Posterior vena cava (tissue), 2 donors: ENCODE measurements around the gene KRTAP5-11. TPM values are rescaled to one million over a fixed set of nuclear protein-coding genes. Genes with fewer than 3 reads are reported as not detected.
"Not testable (repeated sequence)": the region's sequence is repeated elsewhere in the genome, so short reads cannot be mapped to it uniquely, and the experiment has no call there.

ENCODE experiments used
- DNase-seq: peaks from one replicate; pipeline ENCODE4 v3.0.0-alpha.2; 2020; ENCODE audit warnings: low spot score
- intact Hi-C, 2 donors: fragments of 100-400 bp; cut with DNase I; formaldehyde crosslinking; loops; one replicate each; pipeline versions ENCODE4 v1.14.1 to v1.14.2; 2022 to 2023
- total RNA-seq, 2 donors: library from RNA; stranded (reverse); fragmentation: NEBNext Ultra II Directional; extraction: Animal tissue kit (Norgen Biotek cat#: 25700); gene quantifications; one replicate each; pipeline ENCODE4 v1.2.1, GENCODE V29; 2021
- donor health status: DM: yes; HTN: yes; CAD: no.
- donor health status: DM: yes; HTN: yes; CAD: no.

Gene KRTAP5-11
- total RNA-seq, 2 donors from 2014 or later, result not detected

DNA sequence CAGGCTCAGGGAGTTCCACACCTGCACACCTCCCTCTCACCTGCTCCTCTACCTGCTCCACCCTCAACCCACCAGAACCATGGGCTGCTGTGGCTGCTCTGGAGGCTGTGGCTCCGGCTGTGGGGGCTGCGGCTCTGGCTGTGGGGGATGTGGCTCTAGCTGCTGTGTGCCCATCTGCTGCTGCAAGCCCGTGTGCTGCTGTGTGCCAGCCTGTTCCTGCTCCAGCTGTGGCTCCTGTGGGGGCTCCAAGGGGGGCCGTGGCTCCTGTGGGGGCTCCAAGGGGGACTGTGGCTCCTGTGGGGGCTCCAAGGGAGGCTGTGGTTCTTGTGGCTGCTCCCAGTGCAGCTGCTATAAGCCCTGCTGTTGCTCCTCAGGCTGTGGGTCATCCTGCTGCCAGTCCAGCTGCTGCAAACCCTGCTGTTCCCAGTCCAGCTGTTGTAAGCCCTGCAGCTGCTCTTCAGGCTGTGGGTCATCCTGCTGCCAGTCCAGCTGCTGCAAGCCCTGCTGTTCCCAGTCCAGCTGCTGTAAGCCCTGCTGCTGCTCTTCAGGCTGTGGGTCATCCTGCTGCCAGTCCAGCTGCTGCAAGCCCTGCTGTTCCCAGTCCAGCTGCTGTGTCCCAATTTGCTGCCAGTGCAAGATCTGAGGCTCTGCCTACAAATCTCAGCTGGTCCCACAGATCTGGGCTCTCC, 44.6 kb downstream of the KRTAP5-11 start, which contains the start of gene KRTAP5-8:
TSS of gene KRTAP5-8 (plus strand) at position 49 of the 689 bp plus-strand sequence. CDS start at position 80, 31 bp downstream.
- DNase-seq, intact Hi-C loops: not testable (repeated sequence)

DNA sequence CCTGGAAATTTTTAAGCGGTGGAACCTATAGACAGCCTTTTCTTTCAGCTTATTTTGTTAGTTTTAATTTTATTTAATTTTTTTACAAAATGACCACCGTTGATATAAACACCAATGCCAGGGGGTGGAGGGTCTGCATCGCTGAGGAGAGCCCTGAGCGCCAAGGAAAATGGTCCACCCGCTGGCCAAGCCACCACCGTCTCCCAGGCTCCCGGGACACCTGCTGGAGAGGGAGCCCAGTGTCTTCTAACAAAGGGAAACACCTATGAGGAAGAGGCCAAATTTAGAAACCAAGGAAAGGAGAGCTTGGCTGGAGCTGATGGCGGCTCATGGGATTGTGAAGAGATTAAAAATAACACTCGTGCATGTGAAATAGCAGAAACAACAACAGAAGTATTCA, 45.1 kb downstream of the KRTAP5-11 start:
- intact Hi-C loops, result no loop called here

DNA sequence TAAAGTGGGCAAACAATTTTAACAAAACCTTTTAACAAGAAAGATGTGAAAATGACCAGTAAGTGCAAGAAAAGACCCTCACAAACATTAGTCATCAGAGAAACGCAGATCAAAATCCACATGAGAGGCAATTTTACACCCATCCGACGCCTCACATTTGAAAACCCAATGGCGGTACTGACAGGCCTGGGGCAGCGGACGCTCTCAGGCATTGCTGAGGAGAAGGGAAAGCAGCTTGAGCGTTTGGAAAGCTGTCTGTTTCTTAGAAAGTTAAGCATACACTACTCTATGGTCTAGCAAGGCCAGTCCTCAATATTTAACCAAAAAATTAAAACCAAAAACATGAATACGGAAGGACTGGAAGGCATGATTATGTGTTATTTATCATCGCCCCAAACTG, 46.9 kb downstream of the KRTAP5-11 start:
- DNase-seq, result no peak
- intact Hi-C loops, result no loop called here

More for the DNA sequence above, 45.1 kb downstream of the KRTAP5-11 start:
- no peak for DNase-seq

DNA sequence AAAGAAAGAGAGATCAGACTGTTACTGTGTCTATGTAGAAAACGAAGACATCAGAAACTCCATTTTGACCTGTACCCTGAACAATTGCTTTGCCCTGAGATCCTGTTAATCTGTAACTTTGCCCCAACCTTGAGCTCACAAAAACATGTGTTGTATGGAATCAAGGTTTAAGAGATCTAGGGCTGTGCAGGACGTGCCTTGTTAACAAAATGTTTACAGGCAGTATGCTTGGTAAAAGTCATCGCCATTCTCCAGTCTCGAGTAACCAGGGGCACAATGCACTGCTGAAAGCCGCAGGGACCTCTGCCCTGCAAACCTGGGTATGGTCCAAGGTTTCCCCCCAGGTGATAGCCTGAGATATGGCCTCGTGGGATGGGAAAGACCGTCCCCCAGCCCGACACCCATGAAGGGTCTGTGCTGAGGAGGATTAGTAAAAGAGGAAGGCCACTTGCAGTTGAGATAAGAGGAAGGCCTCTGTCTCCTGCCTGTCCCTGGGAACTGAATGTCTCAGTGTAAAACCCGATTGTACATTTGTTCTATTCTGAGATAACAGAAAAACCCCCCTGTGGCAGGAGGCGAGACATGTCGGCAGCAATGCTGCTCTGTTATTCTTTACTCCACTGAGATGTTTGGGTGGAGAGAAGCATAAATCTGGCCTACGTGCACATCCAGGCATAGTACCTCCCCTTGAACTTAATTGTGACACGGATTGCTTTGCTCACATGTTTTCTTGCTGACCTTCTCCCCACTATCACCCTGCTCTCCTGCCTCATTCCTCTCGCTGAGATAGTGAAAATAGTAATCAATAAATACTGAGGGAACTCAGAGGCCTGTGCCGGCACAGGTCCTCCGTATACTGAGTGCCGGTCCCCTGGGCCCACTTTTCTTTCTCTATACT, 47.7 kb downstream of the KRTAP5-11 start:
- DNase-seq, intact Hi-C loops: not testable (repeated sequence)

DNA sequence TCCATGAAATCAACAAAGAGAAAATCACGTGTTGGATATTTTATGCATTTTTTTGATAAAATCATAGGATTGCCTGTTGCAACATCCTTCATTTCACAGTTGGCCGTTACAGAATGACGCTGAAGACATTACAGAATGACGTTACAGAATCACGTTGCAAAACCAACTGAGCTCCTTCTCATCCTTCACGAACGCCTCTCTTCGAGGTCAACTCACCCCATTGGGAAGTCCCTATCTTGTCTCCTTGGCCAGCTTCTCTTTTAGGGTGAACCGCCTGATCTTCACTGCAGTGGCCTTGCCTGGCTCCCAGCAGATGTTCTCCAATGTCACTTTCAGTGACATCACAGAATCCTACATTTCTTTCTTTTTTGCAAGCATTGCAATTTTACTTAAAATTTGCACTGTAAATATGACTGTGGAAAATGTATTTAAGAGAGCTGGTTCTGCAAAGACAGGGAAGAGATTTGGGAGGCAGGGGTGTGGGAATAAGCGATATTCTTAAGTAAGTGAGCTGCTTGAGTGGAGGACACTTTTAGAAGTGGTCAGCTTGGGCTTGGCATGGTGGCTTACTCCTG, 50.6 kb downstream of the KRTAP5-11 start:
- DNase-seq, result no peak
- intact Hi-C loops, result no loop called here

Other genes starting within 250 kb of the KRTAP5-11 start
- 10 to 100 TPM; 14.9 to 15.5 TPM for gene DHCR7, start 134.5 kb downstream of the KRTAP5-11 start, total RNA-seq
- 10 to 100 TPM; 38.7 to 48.1 TPM for gene NADSYN1, start 129.7 kb downstream of the KRTAP5-11 start, total RNA-seq
- gene KRTAP5-7, start 55.6 kb downstream of the KRTAP5-11 start, total RNA-seq, result under 1 TPM in 1 of 2 donors, not detected in 1; 0.24 TPM
- not detected for gene KRTAP5-8, start 44.9 kb downstream of the KRTAP5-11 start, total RNA-seq
- under 1 TPM; 0.19 to 0.37 TPM for gene KRTAP5-9, start 34.5 kb downstream of the KRTAP5-11 start, total RNA-seq
- not detected for gene KRTAP5-10, start 17.3 kb downstream of the KRTAP5-11 start, total RNA-seq